Uterus (tissue), 4 donors: ENCODE data around the gene THSD1. TPM values are rescaled to one million over a fixed set of nuclear protein-coding genes. Genes with fewer than 3 reads are reported as not detected.
"Not testable (repeated sequence)": the region's sequence is repeated elsewhere in the genome, so short reads cannot be mapped to it uniquely, and the experiment has no call there.

Experiments used
- DNase-seq, 2 donors: peaks; one replicate each; pipeline ENCODE4 v3.0.0-alpha.2; 2019 to 2020
- H3K27ac ChIP-seq, 2 donors: fragments of 200-600 bp; sonication (generic); 1 replicate in 1 of 2; 2 replicates in 1 of 2; pipeline ENCODE4 v1.5.1; 2016 to 2018
- H3K27me3 ChIP-seq, 2 donors: fragments of 200-600 bp; sonication (generic); one replicate each; pipeline ENCODE4 v1.5.1; 2018 to 2019; ENCODE audit warnings: control low read depth in 1 of 2
- H3K36me3 ChIP-seq, 2 donors: fragments of 200-600 bp; sonication (generic); one replicate each; pipeline ENCODE4 v1.5.1; 2019; ENCODE audit warnings: control low read depth in 1 of 2
- H3K4me1 ChIP-seq, 2 donors: fragments of 200-600 bp; sonication (generic); one replicate each; pipeline ENCODE4 v1.5.1; 2018 to 2019; ENCODE audit warnings: control low read depth in 1 of 2
- H3K4me3 ChIP-seq, 2 donors: fragments of 200-600 bp; sonication (generic); 1 replicate in 1 of 2; 2 replicates in 1 of 2; pipeline ENCODE4 v1.5.1; 2018 to 2019; ENCODE audit warnings: mild to moderate bottlenecking in 1 of 2
- H3K9me3 ChIP-seq, 2 donors: fragments of 200-600 bp; sonication (generic); one replicate each; pipeline ENCODE4 v1.5.1; 2019; ENCODE audit warnings: control low read depth in 1 of 2
- POLR2A ChIP-seq, 2 donors: fragments of 450-650 bp; IDR thresholded peaks; one replicate each; pipeline ENCODE4 v1.6.1; 2016; ENCODE audit warnings: antibody characterized with exemption in 2 of 2, mild to moderate bottlenecking in 1 of 2, moderate library complexity in 1 of 2
- intact Hi-C: fragments of 100-400 bp; cut with DNase I; formaldehyde crosslinking; loops from one replicate; pipeline ENCODE4 v1.15.1; 2023; ENCODE audit warnings: low total_unique reads
- total RNA-seq, 4 donors: library from RNA; depleted of rRNA in 3 of 4; stranded (reverse); fragments of >200 nt in 3 of 4; gene quantifications; one replicate each; pipeline versions ENCODE4 v1.1.0 to v1.2.4, GENCODE V29; 2014 to 2023
- TF ChIP-seq, protein P1 (sequence below), 4 experiments: fragments of 200-600 bp in 2 of 4; fragments of 450-650 bp in 2 of 4; sonication (generic) in 2 of 4; IDR thresholded peaks; one replicate each; pipeline ENCODE4 v1.5.1; 2016 to 2019; ENCODE audit warnings: antibody characterized with exemption in 4 of 4, mild to moderate bottlenecking in 2 of 4, moderate library complexity in 1 of 4
- donor health status: DM: yes; HTN: yes; CAD: no.

THSD1 gene
- total RNA-seq, 4 donors from 2014 or later, result 5.3 to 31.2 (median 20.1) TPM

DNA sequence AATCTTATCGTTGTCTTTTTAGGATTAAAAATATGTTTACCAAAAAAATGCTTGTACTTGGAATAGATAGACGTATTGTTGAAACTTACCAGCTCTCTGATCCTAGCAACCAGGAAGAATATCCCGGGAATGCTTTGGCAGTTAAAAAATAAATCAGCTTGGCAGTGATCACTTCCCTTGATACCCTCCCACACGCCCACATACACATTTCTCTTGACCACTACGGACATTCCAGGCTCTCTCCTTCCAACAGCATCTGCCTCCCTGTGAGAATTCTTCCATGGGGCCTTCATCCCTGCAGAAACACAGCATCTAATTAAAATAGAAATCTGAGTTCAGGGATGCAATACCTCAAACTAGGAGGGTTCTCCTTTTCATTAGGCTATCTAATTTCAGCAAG, 57.9 kb downstream of the THSD1 start:
- no peaks in the 10 kb centered on the region for H3K4me1 ChIP-seq
- H3K4me3 ChIP-seq, result no peak overlapping the region
- H3K27ac ChIP-seq, result peak overlapping the region in 1 of 2 donors; percentile 12
- TF ChIP-seq POLR2A (IDR thresholded peaks at IDR 0.05), result no peak
- TF ChIP-seq, protein P1, sequence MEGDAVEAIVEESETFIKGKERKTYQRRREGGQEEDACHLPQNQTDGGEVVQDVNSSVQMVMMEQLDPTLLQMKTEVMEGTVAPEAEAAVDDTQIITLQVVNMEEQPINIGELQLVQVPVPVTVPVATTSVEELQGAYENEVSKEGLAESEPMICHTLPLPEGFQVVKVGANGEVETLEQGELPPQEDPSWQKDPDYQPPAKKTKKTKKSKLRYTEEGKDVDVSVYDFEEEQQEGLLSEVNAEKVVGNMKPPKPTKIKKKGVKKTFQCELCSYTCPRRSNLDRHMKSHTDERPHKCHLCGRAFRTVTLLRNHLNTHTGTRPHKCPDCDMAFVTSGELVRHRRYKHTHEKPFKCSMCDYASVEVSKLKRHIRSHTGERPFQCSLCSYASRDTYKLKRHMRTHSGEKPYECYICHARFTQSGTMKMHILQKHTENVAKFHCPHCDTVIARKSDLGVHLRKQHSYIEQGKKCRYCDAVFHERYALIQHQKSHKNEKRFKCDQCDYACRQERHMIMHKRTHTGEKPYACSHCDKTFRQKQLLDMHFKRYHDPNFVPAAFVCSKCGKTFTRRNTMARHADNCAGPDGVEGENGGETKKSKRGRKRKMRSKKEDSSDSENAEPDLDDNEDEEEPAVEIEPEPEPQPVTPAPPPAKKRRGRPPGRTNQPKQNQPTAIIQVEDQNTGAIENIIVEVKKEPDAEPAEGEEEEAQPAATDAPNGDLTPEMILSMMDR (IDR thresholded peaks at IDR 0.05), result no peak
- no peak for DNase-seq
- no peaks in the 10 kb centered on the region for H3K36me3 ChIP-seq
- no peaks in the 10 kb centered on the region for H3K27me3 ChIP-seq
- intact Hi-C loops, result no loop called here
- H3K9me3 ChIP-seq, result no peaks in the 10 kb centered on the region

DNA sequence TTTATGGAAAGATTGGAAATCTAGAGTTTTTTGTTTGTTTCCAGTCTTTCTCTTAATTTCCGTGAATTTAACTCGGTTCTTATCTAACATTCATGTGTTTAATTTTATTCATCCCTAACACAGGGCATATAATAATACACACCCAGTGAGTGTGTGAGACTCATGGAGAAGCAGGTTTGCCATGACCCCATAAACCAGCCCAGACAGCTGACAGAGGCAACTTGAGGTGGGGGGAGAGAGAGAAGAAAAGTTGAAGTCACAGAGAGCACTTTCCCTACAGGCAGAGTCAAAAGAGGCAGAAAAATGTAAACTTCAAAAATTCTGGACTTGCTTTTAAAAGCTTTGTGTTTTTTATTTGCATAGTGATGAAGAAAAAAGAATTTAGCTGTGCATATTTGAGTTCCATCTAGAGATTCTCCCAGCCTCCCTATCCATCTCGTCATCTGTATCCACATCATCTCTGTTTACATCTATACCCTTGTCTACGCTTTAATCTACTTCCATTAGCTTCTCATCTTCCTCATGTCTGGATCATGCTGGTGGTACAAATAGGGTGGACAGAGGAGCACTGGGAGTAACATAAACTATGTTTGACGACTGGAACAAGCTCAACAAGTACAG, 60.2 kb downstream of the THSD1 start:
- H3K36me3 ChIP-seq, result no peaks in the 10 kb centered on the region
- H3K27ac ChIP-seq, result no peak overlapping the region
- H3K4me3 ChIP-seq, result no peak overlapping the region
- no peaks in the 10 kb centered on the region for H3K4me1 ChIP-seq
- TF ChIP-seq, protein P1 (IDR thresholded peaks at IDR 0.05), result no peak
- no peak for TF ChIP-seq POLR2A (IDR thresholded peaks at IDR 0.05)
- H3K27me3 ChIP-seq, result no peaks in the 10 kb centered on the region
- intact Hi-C loops, result no loop called here
- no peak for DNase-seq
- no peaks in the 10 kb centered on the region for H3K9me3 ChIP-seq

DNA sequence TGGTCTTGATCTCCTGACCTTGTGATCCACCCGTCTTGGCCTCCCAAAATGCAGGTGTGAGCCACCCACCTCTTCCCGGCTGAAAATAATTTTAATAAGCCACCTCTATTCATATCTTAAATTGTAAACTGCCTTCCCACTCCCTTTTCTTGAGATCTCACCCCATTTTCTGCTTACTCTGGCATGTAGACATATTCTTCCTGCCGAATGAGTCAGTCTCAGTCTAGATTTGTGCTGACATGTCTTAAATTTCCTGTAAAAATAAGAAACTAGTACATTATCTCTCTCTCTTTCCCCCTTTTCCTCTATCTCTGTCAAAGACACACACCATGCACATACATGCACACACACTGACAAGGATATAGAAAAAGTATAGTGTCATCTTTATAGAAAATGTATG, 60.9 kb downstream of the THSD1 start:
- Histone ChIP-seq H3K9me3 (no peaks in the 10 kb centered on the region), H3K27ac (no peak overlapping the region), H3K4me3 (no peak overlapping the region), H3K36me3 (no peaks in the 10 kb centered on the region), H3K4me1 (no peaks in the 10 kb centered on the region), H3K27me3 (no peaks in the 10 kb centered on the region)
- no peak for DNase-seq
- intact Hi-C loops, result no loop called here
- TF ChIP-seq, protein P1 (IDR thresholded peaks at IDR 0.05), result no peak
- no peak for TF ChIP-seq POLR2A (IDR thresholded peaks at IDR 0.05)

DNA sequence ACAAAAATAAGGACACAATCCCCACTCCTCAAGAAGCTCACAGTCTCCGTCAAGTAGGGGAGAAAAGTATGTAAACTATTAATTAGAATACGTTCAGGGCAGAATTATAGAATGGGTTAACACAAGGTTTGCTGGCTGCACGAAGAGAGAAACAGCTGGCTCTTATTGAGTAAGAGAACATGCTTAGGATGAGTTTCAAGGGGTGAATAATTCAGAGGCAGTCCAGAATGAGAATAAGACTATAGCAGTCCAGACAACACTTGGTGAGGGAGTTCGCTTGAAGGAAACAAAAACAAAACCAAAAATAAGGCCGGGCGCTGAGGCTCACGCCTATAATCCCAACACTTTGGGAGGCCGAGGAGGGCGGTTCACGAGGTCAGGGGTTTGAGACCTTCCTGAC, 61.9 kb downstream of the THSD1 start:
- H3K4me3 ChIP-seq, result no peak overlapping the region
- no peak for TF ChIP-seq POLR2A (IDR thresholded peaks at IDR 0.05)
- TF ChIP-seq, protein P1 (IDR thresholded peaks at IDR 0.05), result no peak
- H3K36me3 ChIP-seq, result no peaks in the 10 kb centered on the region
- H3K27ac ChIP-seq, result peak overlapping the region in 1 of 2 donors; percentile 31
- no peaks in the 10 kb centered on the region for H3K9me3 ChIP-seq
- no peak for DNase-seq
- no peaks in the 10 kb centered on the region for H3K27me3 ChIP-seq
- intact Hi-C loops, result no loop called here
- no peaks in the 10 kb centered on the region for H3K4me1 ChIP-seq

DNA sequence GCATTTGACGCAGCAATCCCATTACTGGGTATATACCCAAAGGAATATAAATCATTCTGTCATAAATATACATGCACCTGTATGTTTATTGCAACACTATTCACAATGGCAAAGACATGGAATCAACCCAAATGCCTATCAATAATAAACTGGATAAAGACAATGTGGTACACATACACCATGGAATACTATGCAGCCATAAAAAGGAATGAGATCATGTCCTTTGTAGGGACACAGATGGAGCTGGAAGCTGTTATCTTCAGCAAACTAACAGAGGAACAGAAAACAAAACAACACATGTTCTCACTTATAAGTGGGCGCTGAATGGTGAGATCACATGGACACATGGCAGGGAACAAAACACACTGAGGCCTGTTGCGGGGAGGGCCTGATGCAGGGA, 63.8 kb downstream of the THSD1 start:
- H3K36me3 ChIP-seq, H3K4me3 ChIP-seq, H3K27me3 ChIP-seq, H3K4me1 ChIP-seq, intact Hi-C loops, H3K9me3 ChIP-seq, H3K27ac ChIP-seq, DNase-seq: not testable (repeated sequence)

DNA sequence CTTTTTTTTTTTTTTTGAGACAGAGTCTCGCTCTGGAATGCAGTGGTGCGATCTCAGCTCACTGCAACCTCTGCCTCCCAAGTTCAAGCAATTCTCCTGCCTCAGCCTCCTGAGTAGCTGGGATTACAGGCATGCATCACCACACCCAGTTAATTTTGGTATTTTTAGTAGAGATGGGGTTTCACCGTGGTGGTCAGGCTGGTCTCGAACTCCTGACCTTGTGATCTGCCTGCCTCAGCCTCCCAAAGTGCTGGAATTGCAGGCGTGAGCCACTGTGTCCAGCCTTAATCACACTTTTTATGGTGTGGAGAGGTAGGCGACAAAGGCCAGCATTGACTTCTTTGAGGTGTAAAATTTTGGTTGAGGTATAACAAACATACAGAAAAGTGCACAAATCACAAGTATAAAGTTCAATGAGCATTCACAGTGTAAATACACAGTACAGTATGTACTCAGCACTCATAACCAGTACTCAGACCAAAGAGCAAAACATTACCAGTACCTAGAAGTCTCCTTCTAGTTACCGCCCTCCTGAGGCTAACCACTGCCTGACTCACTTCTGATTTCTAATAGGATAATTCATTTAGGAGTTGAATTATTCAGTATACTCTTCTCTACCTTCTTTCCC, 68.0 kb downstream of the THSD1 start:
- H3K27me3 ChIP-seq, DNase-seq, H3K9me3 ChIP-seq, H3K4me3 ChIP-seq, intact Hi-C loops, H3K4me1 ChIP-seq, H3K36me3 ChIP-seq, H3K27ac ChIP-seq: not testable (repeated sequence)

DNA sequence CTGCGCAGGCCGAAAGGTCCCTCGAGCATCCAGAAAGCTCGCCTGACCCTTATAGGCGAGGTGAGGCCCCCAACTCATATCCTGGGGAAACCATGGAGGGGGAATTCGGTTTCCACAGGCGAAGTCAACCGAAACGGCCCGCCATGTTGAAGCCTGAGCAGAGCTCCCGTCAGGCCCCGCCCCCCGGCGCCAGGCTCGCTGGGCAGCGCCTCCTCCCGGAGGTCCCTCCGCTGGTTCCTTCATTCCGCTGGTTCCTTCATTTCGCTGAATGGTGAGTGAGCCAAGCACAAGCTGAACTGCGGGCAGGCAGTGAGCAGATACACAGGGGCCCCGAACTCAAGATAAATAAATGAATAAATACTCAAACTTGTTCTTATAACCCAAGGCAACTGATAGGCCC, 71.9 kb downstream of the THSD1 start:
- H3K36me3 ChIP-seq, DNase-seq, H3K27ac ChIP-seq, intact Hi-C loops, H3K27me3 ChIP-seq, H3K9me3 ChIP-seq, H3K4me3 ChIP-seq, H3K4me1 ChIP-seq: not testable (repeated sequence)

DNA sequence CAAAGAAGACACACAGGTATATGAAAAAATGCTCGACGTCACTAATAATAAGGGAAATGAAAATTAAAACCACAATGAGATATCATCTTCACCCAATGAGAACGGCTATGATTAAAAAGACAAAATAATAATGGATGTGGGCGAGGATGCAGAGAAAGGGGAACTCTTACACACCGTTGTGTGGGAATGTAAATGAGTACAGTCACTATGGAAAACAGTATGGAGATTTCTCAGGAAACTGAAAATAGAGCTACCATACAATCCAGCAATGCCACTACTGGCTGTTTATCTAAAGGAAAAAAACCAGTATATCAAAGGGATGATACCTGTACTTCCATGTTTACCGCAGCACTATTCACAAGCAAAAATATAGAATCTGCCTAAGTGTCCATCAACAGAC, 74.1 kb downstream of the THSD1 start:
- DNase-seq, H3K27ac ChIP-seq, H3K9me3 ChIP-seq, H3K36me3 ChIP-seq, H3K4me3 ChIP-seq, H3K4me1 ChIP-seq, intact Hi-C loops, H3K27me3 ChIP-seq: not testable (repeated sequence)
